MCF 10A (cell line): ENCODE results near the gene SOBP. TPM values are rescaled to one million over a fixed set of nuclear protein-coding genes. Genes with fewer than 3 reads are reported as not detected.

ENCODE experiments used
- BruUV-seq: library from RNA; stranded (reverse); fragments of 400-500 nt; replicated peaks from 2 replicates; lab custom pipeline; 2021; lab: Mats Ljungman, UMichigan
- CTCF ChIA-PET: fragments of 300-600 bp; sonication (Branson Sonifier 250); formaldehyde crosslinking; extraction: SDS; loops from one replicate; lab custom pipeline; 2021; ENCODE audit warnings: antibody characterized with exemption, inconsistent platforms; lab: Yijun Ruan, JAX
- POLR2A ChIA-PET: fragments of 300-600, 350-650 bp; sonication (Branson Sonifier 250); formaldehyde crosslinking; extraction: SDS; loops from one replicate; lab custom pipeline; 2020; ENCODE audit warnings: antibody characterized with exemption, inconsistent platforms; lab: Yijun Ruan, JAX
- DNase-seq: peaks from one replicate; pipeline ENCODE4 v3.0.0-alpha.2; 2018; ENCODE audit not compliant: unreplicated experiment
- H3K27ac Mint-ChIP-seq: one replicate; pipeline ENCODE4 v1.8.0; 2022; ENCODE audit warnings: mild to moderate bottlenecking, low read depth, mixed read lengths; ENCODE audit not compliant: unreplicated experiment
- H3K27me3 Mint-ChIP-seq: one replicate; pipeline ENCODE4 v1.8.0; 2022; ENCODE audit warnings: mixed read lengths; ENCODE audit not compliant: insufficient read depth, unreplicated experiment
- H3K36me3 Mint-ChIP-seq: one replicate; pipeline ENCODE4 v1.8.0; 2022; ENCODE audit warnings: mild to moderate bottlenecking, moderate library complexity, mixed read lengths; ENCODE audit not compliant: insufficient read depth, unreplicated experiment
- H3K4me1 Mint-ChIP-seq: one replicate; pipeline ENCODE4 v1.8.0; 2022; ENCODE audit warnings: mixed read lengths; ENCODE audit not compliant: insufficient read depth, unreplicated experiment
- H3K4me3 Mint-ChIP-seq: one replicate; pipeline ENCODE4 v1.8.0; 2022; ENCODE audit warnings: mild to moderate bottlenecking, moderate library complexity, mixed read lengths; ENCODE audit not compliant: unreplicated experiment
- H3K9me3 Mint-ChIP-seq: one replicate; pipeline ENCODE4 v1.8.0; 2022; ENCODE audit warnings: mixed read lengths; ENCODE audit not compliant: unreplicated experiment
- intact Hi-C: fragments of 100-400 bp; cut with micrococcal nuclease; formaldehyde crosslinking; loops from 2 replicates; pipeline ENCODE4 v1.14.1; 2022
- total RNA-seq: library from RNA; stranded (reverse); gene quantifications from 2 replicates; pipeline ENCODE4 v1.2.3, GENCODE V29; 2022
- TF ChIP-seq, protein P1 (sequence below): fragments of 200-600 bp; IDR thresholded peaks from one replicate; pipeline ENCODE4 v1.8.0; 2022; ENCODE audit warnings: antibody characterized with exemption, mild to moderate bottlenecking; ENCODE audit not compliant: unreplicated experiment

Gene SOBP
- total RNA-seq, 1 experiment from 2014 or later, result 0.21 TPM

DNA sequence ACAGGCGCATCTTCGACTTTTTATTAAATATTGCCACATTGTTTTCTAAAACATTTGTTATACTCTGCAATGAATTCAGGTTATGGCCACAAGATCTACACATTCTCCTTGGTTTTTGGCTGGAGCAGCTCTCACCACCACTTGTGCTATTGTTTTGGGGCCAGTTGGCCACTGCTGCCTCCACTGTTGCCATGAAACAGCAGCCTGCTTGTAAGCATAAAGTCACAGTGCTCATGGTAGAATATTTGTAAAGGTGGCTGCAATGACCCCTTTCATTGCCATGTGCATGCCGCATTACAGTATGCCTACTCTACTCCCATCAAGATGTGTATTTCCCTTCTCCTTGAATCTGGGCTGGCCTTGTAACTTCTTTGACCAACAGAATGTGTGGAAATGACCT is 192.8 kb downstream of the SOBP start:
- no peak overlapping the region for H3K27ac Mint-ChIP-seq
- H3K27me3 Mint-ChIP-seq, result no peaks in the 10 kb centered on the region
- intact Hi-C loops, result no loop called here
- no peaks in the 10 kb centered on the region for H3K36me3 Mint-ChIP-seq
- POLR2A ChIA-PET, result interaction anchor here (0.6 kb wide), 1 partner anchor 1079 kb away, joined by 3 read pairs; no protein-coding TSS in a partner anchor
- BruUV-seq, result no TSS peak
- no peak overlapping the region for H3K4me3 Mint-ChIP-seq
- TF ChIP-seq, protein P1, sequence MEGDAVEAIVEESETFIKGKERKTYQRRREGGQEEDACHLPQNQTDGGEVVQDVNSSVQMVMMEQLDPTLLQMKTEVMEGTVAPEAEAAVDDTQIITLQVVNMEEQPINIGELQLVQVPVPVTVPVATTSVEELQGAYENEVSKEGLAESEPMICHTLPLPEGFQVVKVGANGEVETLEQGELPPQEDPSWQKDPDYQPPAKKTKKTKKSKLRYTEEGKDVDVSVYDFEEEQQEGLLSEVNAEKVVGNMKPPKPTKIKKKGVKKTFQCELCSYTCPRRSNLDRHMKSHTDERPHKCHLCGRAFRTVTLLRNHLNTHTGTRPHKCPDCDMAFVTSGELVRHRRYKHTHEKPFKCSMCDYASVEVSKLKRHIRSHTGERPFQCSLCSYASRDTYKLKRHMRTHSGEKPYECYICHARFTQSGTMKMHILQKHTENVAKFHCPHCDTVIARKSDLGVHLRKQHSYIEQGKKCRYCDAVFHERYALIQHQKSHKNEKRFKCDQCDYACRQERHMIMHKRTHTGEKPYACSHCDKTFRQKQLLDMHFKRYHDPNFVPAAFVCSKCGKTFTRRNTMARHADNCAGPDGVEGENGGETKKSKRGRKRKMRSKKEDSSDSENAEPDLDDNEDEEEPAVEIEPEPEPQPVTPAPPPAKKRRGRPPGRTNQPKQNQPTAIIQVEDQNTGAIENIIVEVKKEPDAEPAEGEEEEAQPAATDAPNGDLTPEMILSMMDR, result no peak
- H3K4me1 Mint-ChIP-seq, result no peaks in the 10 kb centered on the region
- CTCF ChIA-PET, result interaction anchor here (0.8 to 0.9 kb wide), 2 partner anchors 22 to 184 kb away, joined by 3 read pairs; no protein-coding TSS in a partner anchor
- no peak for DNase-seq
- H3K9me3 Mint-ChIP-seq, result no peaks in the 10 kb centered on the region

- CTCF ChIA-PET, result interaction anchor here (0.9 kb wide), 1 partner anchor 184 kb away, joined by 3 read pairs; no protein-coding TSS in a partner anchor
- intact Hi-C loops, result no loop called here
- no peaks in the 10 kb centered on the region for H3K27me3 Mint-ChIP-seq
These were observed 193.3 kb downstream of the SOBP start for GRCh38 chr6:107683183-107683582.

DNA sequence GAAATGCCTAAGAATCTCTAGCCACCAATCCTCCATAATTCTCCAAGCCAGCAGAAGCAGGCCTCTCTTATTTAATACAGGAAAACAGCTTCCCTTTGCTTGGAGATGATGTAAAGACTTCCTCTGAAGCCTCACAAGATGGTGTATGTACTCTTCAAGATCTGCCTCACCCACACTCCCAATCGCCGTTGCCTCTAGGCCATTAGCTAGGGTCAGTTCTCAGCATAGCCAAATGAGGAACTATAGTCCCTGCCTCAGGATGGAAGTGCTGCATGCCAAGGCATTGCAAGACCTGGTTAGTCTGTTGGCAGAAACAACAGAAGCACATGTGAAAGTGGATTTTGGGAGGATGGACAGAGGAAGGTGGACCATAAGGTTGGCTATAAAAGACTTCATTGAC is 195.1 kb downstream of the SOBP start:
- H3K27me3 Mint-ChIP-seq, result no peaks in the 10 kb centered on the region
- intact Hi-C loops, result no loop called here
- H3K4me1 Mint-ChIP-seq, result no peaks in the 10 kb centered on the region
- no peak for DNase-seq
- POLR2A ChIA-PET, result no interaction called here
- no TSS peak for BruUV-seq
- H3K27ac Mint-ChIP-seq, result no peak overlapping the region
- H3K36me3 Mint-ChIP-seq, result no peaks in the 10 kb centered on the region
- H3K4me3 Mint-ChIP-seq, result no peak overlapping the region
- no peaks in the 10 kb centered on the region for H3K9me3 Mint-ChIP-seq
- TF ChIP-seq, protein P1, result no peak
- CTCF ChIA-PET, result interaction anchor here (0.6 to 1.4 kb wide), 4 partner anchors 9 to 842 kb away, joined by 3 to 6 read pairs (median 4); no protein-coding TSS in a partner anchor

More at GRCh38 chr6:107683183-107683582, 193.3 kb downstream of the SOBP start:
- Mint-ChIP-seq H3K4me1 (no peaks in the 10 kb centered on the region), H3K4me3 (no peak overlapping the region), H3K36me3 (no peaks in the 10 kb centered on the region), H3K27ac (no peak overlapping the region), H3K9me3 (no peaks in the 10 kb centered on the region)
- BruUV-seq, result no TSS peak
- DNase-seq, result no peak
- POLR2A ChIA-PET, result interaction anchor here (0.6 kb wide), 1 partner anchor 1079 kb away, joined by 3 read pairs; no protein-coding TSS in a partner anchor
- TF ChIP-seq, protein P1, result no peak

DNA sequence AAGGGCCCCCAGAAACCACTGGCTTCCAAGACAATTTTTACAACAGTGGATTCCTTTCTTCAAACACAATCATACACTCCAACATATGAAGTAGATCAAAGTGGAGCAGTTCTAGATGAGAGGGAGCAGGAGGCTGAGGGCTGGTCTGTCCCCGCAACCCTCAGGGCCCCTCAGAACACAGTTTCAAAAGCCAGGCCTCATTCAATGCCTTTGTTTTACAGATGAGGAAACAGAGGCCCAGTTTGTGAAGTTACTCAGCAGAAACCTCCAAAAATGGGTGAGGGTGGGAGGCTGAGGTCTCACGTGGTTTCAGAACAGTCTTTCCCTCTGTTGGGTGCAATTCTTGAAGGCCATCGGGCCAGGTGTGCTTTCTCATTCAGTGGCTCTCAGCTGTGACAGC is 199.3 kb downstream of the SOBP start:
- intact Hi-C loops, result no loop called here

More for the DNA sequence above, 199.3 kb downstream of the SOBP start:
- BruUV-seq, result no TSS peak
- Mint-ChIP-seq H3K36me3 (no peaks in the 10 kb centered on the region), H3K4me1 (no peaks in the 10 kb centered on the region), H3K27me3 (no peaks in the 10 kb centered on the region), H3K27ac (no peak overlapping the region), H3K9me3 (no peaks in the 10 kb centered on the region), H3K4me3 (no peak overlapping the region)
- ChIA-PET CTCF (interaction anchor here (1.7 to 2.2 kb wide), 2 partner anchors 13 to 160 kb away, joined by 5 to 12 read pairs; no protein-coding TSS in a partner anchor), POLR2A (no interaction called here)
- TF ChIP-seq, protein P1, result no peak
- DNase-seq, result no peak
